ENCODE data around the gene N4BP3. TPM values are rescaled to one million over a fixed set of nuclear protein-coding genes. Genes with fewer than 3 reads are reported as not detected.
"Not testable (repeated sequence)": the region's sequence is repeated elsewhere in the genome, so short reads cannot be mapped to it uniquely, and the experiment has no call there.

N4BP3 gene
- total RNA-seq, 2 experiments from 2014 or later: 6.9 to 7.0 TPM

DNA sequence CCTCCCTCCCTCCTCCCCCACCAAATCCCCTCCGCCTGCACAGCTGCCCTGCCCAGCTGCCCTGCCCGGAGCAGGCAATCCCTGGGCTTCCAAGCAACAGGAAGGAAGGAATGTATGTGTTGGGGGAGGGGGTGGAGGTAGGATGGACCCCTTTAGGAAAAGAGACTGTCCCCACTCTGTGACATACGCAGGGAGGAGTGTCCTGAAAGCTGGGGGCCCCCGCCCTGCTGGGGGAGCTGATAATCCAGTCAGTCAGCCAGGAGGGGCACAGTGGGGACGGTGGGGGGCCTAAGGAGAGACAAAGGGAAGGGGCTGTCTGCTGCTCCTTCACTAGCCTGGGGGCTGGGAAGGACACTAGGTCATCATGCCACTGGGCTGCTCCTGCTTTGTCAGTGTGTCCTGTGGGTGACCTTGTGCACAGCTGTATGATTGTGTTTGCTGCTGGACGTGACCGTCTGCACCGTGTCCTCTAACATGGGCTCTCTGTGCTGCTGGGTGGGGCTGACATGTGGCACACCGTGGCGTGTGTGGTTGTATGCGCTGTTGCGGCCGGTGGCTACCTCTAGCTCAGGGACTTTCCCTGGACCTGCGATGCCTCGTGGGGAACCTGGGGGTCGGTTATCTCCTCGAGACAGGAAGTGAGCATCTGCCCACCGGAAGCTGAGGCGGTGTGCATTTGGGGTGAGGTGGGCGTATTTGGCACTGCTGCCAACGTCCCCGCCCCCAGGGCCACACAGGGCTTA is 3.0 kb downstream of the N4BP3 start:
- CTCF ChIA-PET: interaction anchor here (0.9 to 1.9 kb wide), 3 partner anchors 15 to 41 kb away, joined by 3 to 6 read pairs (median 3); no protein-coding TSS in a partner anchor
- POLR2A ChIA-PET: interaction anchor here (1.0 to 1.7 kb wide), 2 partner anchors 37 to 93 kb away, joined by 4 to 5 read pairs; partner anchors contain the start of gene NHP2

DNA sequence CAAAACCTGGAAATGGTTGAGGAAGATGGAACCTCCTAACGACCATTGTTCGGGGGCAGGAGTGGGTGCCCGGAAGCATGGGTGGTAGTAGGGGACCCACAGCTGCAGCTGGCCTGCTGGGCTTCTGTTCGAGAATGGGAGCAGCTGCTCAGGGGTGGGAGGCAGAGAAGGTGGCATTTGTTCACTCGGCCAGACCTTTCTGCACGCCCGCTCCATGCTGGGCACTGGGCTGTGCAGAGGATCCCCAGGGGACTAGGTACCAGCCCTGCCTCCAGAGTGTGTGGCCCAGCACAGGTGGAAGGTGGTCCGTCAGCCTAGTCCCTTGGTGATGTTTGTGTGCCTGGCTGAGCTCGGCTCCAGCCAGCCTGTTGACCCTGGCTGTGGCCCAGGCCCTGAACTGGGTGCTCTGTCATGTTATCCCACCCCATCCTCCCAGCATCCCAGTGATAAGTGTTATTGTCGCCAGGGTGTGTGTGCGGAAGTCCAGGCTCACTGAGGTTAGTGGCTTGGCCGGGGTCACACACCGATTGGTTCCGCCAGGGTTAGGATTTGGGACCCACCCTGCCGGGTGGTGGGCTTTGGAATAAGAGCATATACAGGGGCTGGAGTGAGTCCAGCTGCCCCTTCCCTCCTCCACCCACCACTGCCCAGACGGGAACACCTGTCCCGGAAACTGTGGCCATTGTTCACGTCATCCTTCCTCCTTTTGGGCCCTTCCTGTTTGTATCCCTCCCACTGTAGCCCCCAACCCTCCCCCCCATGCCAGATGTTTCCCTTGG is 4.8 kb downstream of the N4BP3 start:
- CTCF ChIA-PET: no interaction called here
- POLR2A ChIA-PET: interaction anchor here (1.7 kb wide), 1 partner anchor 35 kb away, joined by 5 read pairs; the partner anchor contains the start of gene NHP2

DNA sequence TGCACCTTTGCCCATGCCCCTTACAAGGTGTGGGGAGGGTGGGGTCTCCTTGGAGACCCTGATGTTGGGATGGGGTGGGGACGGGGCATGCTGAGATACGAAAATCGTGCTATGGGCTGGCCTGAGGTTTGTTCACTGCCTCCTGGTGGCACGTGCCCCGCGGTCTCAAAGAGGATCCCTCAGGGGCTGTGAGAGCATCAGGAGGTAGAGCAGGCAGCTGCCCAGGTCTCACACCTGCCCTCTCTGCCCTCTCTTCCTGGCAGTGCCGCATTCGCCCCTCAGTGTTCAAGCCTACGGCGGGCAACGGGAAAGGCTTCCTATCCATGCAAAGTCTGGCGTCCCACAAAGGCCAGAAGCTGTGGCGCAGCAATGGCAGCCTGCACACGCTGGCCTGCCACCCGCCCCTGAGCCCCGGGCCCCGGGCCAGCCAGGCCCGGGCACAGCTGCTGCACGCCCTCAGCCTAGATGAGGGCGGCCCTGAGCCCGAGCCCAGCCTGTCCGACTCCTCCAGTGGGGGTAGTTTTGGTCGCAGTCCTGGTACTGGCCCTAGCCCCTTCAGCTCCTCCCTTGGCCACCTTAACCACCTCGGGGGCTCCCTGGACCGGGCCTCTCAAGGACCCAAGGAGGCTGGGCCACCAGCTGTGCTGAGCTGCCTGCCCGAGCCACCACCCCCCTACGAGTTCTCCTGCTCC is 6.7 kb downstream of the N4BP3 start:
- POLR2A ChIA-PET: interaction anchor here (1.4 kb wide), 1 partner anchor 11 kb away, joined by 10 read pairs; the partner anchor contains the start of gene RMND5B
- CTCF ChIA-PET: interaction anchor here (0.7 to 2.7 kb wide), 13 partner anchors 11 to 45 kb away, joined by 3 to 17 read pairs (median 5); partner anchors contain the start of genes NHP2 and RMND5B

DNA sequence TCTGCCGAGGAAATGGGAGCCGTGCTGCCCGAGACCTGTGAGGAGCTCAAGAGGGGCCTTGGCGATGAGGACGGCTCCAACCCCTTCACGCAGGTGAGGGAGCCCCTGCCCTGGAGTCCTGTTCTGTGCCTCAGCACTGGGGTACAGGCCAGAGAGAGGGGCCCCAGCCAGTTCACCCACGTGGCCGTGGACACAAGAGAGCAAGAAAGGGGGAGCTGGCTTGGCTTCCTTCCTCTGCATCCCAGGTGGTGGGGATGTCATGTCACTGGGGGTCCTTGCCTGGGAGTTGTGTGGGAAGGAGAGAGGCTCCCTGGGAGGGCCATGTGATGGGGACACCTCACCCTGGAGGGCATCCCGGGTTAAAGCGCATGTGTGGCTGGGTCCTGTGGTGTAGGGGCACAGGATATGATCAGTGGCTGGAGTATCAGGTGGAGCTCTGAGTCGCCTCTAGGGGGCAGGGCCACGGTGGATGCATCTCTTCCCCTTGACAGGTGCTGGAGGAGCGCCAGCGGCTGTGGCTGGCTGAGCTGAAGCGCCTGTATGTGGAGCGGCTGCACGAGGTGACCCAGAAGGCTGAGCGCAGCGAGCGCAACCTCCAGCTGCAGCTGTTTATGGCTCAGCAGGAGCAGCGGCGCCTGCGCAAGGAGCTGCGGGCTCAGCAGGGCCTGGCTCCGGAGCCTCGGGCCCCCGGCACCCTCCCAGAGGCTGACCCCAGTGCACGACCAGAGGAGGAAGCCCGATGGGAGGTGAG is 7.5 kb downstream of the N4BP3 start:
- ChIA-PET POLR2A (interaction anchor here (1.4 kb wide), 1 partner anchor 10 kb away, joined by 10 read pairs; the partner anchor contains the start of gene RMND5B), CTCF (interaction anchor here (0.7 to 2.7 kb wide), 15 partner anchors 10 to 45 kb away, joined by 3 to 17 read pairs (median 5); partner anchors contain the start of genes NHP2 and RMND5B)

DNA sequence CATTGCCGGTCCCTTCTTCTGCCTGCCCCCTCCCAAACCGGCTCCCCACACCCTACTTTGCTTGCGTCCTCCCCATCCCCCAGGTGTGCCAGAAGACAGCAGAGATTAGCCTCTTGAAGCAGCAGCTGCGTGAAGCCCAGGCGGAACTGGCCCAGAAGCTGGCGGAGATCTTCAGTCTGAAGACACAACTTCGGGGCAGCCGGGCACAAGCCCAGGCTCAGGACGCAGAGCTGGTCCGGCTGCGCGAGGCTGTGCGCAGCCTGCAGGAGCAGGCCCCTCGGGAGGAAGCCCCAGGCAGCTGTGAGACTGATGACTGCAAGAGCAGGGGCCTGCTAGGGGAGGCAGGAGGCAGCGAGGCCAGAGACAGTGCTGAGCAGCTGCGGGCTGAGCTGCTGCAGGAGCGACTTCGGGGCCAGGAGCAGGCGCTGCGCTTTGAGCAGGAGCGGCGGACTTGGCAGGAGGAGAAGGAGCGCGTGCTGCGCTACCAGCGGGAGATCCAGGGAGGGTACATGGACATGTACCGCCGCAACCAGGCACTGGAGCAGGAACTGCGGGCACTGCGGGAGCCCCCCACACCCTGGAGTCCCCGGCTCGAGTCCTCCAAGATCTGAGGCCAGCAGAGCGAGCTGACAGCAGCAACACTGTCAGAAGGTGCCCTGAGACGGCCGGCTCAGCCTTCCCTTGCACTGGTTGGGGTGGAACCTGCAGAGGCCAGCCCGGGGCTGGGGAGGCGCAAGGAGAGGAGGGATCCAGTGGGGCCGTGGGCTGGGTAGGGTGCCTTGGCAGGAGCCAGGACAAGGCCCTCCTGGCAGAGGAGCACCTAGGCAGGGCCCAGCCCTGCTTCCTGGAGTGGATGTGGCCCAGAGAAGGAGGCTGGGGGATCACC is 8.3 kb downstream of the N4BP3 start:
- POLR2A ChIA-PET: interaction anchor here (0.6 to 1.4 kb wide), 2 partner anchors 10 to 573 kb away, joined by 3 to 10 read pairs; partner anchors contain the start of gene RMND5B
- CTCF ChIA-PET: interaction anchor here (0.7 to 2.7 kb wide), 12 partner anchors 9 to 46 kb away, joined by 4 to 17 read pairs (median 5); partner anchors contain the start of genes NHP2 and RMND5B

DNA sequence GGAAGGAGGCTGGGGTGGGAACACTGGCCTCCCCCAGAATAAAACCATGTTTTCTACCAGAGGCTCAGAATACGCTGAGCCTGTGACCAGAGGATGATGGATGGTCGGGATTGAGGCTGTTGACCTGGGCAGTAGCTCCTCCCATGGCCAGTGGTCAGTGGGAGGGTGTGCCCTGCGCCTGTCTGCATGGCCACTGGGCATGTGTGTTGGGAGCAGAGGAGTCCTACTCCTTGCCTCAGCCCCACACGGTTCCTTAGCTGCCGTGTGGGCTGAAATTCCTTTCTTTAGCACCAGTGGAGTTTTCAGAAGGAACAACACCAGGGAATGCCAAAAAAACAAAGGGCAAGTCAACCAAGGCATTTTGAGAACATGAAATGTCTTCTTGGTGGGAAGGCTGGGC is 9.0 kb downstream of the N4BP3 start:
- ChIA-PET CTCF (interaction anchor here (1.1 to 2.0 kb wide), 3 partner anchors 9 to 47 kb away, joined by 4 to 6 read pairs (median 5); partner anchors contain the start of gene RMND5B), POLR2A (interaction anchor here (0.6 kb wide), 1 partner anchor 574 kb away, joined by 3 read pairs; no protein-coding TSS in a partner anchor)

DNA sequence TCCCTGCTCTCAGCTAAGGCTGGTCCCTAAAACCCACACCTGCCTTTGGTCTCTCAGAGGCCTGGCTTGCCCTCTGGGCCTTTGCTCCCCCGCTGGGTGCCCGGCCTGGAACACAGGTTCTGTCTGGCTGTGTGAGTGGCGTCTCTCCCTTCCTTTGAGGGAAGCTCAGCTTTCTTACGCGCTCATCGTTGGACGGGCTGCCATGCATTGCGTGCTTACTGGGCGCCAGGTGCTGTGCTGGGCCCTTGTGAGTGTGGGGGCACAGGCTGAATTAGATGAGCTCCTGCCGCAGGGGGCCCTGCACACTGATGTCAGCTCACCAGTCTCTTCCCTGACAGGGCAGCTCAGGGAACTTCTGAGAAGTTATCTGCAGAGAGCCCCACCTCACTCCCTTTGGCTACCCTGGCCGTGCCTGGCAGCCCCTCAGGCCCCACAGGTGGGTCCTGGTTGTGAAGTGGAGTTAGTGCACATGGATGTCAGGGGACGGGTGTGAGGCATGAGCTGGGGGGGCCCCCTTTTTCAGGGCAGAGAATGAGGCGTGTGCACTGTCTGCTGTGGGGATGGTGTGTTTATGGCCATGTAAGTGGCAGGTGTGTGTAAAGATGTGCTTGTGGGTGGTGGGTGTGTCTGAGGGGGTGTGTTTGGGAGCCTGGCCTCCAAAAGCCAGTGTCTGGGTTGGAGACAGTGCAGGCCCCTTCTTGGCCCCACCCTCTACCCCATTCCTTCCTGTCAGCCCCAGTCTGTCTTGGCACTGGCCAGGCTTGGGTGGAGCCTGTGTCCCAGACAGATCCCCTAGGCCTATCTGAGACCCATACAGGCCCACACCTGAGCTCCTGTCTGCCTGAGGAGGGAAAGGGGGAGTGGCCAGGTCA is 10.0 kb downstream of the N4BP3 start:
- POLR2A ChIA-PET: no interaction called here

DNA sequence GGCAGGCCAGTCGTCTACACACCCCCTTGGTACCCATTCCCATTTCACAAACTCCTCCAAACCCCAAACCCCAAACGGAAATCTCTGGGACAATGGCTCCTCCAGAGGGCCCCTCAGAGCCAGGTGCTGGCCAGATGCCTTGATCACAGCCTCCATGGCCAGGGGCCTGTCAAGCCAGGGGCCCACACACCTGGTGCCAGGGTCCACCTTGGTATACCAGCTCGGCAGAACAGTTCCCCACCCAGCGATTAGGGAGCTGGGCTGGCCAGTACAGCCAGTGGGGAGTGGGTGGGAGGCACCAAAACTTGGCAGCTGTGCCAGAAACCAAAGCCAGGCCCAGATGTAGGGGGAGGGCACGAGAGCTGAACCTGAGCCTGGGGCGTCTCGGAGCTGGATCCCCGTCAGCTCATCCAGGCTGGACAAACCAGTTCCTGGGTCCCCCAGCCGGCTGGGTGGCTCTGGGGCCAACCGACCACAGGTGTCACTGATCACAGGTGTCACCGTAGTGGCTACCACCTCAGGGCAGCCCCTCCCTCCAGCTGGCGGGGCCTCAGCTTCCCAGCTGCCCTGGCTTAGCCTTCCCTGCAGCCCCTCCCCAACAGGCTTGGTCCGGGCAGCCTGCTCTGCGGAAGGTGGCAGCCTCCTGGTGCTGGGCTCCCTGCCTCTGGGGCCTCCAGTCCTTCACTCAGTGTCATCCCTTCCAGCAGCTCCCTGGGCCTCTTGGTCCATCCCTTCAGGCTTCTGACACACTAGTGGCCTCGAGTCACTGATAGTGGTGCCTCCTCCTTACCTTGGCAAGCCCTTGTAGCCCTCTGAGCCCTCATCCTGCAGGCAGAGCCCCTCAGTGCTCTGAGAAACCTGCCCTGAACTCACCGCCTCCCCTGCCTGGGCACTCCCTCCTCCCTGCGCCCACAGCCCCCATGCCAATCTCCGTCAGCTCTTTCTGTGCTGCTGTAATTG is 10.9 kb downstream of the N4BP3 start:
- CTCF ChIA-PET: no interaction called here
- POLR2A ChIA-PET: no interaction called here

More for the DNA sequence above, 10.0 kb downstream of the N4BP3 start:
- CTCF ChIA-PET: interaction anchor here (0.6 to 1.2 kb wide), 2 partner anchors 48 to 1631 kb away, joined by 3 to 5 read pairs; no protein-coding TSS in a partner anchor

DNA sequence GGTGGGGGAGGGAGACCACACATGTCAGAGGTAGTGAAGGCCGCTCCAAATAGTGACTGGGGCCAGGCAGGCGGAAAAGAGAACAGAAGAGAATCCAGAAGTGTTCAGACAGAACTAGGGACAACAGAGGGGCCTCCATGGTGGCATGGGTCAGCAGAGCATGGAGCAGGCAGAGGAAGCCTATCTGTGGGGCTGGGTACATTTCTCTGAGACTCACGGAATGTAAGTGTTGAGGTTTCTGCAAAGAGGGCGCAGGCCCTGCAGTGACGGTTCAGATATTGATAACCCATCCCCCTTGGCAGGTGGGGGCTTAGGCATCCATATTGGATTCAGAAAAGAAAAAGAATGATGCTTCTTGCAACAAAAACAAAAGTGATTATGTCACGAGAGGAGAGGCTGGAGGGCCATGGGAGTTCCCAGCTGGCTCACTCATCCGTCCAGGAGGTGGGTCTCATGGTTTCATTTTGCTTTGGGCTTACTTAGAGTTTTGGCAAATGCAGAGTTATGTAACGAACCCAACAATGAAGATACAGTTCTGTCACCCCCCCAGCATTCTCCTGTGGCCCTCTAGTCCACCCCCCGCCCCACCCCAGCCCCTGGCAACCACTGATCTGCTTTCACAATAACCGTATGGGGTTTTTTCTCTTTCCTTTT is 12.0 kb downstream of the N4BP3 start:
- POLR2A ChIA-PET: no interaction called here
- CTCF ChIA-PET: no interaction called here

DNA sequence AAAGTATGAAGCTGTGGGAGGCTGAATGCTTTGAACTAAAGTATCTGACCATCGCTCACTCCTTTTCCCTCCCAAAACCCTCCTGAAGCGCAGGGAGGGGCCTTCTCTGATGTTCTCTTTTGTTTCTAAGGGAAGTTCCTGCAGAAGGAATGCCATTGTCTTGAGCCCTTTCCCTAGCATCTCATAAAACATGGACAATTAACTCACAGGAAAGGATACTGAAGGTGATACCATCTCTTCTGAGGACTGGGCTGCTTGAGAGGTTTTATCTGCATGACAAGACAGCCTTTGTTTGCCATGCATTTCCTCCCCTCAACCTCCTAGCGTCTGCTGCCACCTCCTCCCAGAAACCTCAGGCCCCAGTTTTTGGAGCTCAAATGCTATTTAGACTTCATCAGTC is 13.2 kb downstream of the N4BP3 start:
- CTCF ChIA-PET: no interaction called here

DNA sequence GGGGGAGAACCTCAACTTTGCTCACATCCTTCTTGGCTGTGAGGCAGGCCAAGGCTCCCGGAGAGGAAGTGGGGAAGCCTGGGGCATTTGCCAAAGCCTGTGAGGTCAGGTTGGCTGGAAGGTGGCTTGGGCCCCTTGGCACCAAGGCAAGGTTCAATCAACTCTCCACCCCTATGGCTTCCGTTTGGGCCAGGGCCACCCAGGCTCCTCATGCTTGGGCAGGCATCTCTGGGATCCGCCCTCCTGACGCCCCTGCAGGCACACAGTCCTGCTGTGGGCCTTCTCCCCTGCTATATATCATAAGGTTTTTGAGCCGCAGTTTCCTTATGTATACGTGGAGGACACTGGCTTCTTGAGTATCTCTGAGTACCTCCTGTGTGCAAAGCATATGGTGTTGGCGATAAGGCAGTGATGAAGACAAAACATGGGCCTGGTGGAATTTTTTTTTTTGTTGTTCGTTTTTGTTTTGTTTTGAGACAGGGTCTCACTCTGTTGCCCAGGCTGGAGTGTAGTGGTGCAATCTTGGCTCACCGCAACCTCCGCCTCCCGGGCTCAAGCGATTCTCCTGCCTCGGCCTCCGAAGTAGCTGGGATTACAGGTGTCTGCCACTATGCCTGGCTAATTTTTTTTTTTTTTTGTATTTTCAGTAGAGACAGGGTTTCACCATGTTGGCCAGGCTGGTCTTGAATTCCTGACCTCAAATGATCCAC is 14.1 kb downstream of the N4BP3 start:
- CTCF ChIA-PET, POLR2A ChIA-PET: not testable (repeated sequence)

More for the DNA sequence above, 13.2 kb downstream of the N4BP3 start:
- POLR2A ChIA-PET: no interaction called here

DNA sequence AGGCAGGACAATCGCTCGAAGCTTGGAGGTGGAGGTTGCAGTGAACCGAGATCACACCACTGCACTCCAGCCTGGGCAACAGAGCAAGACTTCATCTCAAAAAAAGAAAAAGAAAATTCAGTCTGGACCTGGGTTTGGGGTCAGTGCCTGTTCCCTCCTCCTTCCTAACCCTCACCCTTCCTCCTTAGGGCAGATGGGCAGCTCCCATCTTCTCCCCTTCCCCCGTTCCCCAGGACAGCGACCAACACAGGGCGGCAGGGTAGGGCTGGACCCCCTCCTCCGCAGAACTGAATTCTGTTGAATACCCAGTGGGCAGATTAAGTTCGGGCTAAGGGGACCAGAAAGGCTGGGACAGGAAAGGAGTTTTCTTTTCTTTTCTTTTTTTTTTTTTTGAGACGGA is 16.0 kb downstream of the N4BP3 start:
- ChIA-PET POLR2A (no interaction called here), CTCF (interaction anchor here (0.6 to 3.0 kb wide), 3 partner anchors 9 to 651 kb away, joined by 3 to 17 read pairs (median 3); no protein-coding TSS in a partner anchor)

DNA sequence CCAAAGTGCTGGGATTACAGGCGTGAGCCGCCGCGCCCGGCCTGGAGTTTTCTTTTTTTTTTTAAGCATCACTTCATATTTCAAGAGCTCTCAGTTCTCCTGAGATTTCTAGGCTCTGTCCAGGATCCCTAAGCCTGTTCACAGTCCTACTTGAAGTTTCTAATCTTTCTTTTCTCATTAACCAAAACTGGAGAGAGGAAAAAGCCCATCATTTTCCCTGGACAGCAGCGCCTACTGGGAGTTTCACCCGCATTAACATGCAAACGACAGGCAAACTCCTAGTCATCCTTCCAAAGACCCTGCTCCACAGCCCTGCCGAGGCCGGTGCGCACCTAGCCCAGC is 16.9 kb downstream of the N4BP3 start:
- POLR2A ChIA-PET: not testable (repeated sequence)
- CTCF ChIA-PET: interaction anchor here (3.0 kb wide), 1 partner anchor 10 kb away, joined by 17 read pairs; no protein-coding TSS in a partner anchor

All from activated CD8-positive, alpha-beta memory T cell treated with anti-CD3 and anti-CD28 coated beads for 36 hours (primary cell).